HCT116 (cell line): Measurements from ENCODE around the gene TRAF3IP1. TPM values are rescaled to one million over a fixed set of nuclear protein-coding genes. Genes with fewer than 3 reads are reported as not detected.

ENCODE experiments used
- ATAC-seq: fragments of 200-7000 bp; cut with Tn5 transposase; 2 replicates; pipeline ENCODE4 v1.9.1; 2020; ENCODE audit warnings: mild to moderate bottlenecking, moderate library complexity
- BruUV-seq: library from RNA; stranded (reverse); fragments of 400-500 nt; replicated peaks from 2 replicates; lab custom pipeline; 2021; lab: Mats Ljungman, UMichigan
- CTCF ChIA-PET: fragments of 300-600 bp; sonication (Branson Sonifier 250); formaldehyde crosslinking; loops from one replicate; lab custom pipeline; 2021; ENCODE audit warnings: antibody characterized with exemption; lab: Charles Lee
- POLR2A ChIA-PET: fragments of 300-600, 350-600 bp; sonication (Branson Sonifier 250); formaldehyde crosslinking; loops from one replicate; lab custom pipeline; 2021; ENCODE audit warnings: antibody characterized with exemption; lab: Charles Lee
- RAD21 ChIA-PET, 2 experiments: fragments of 300-600 bp; sonication (Branson Sonifier 250); formaldehyde crosslinking; loops; one replicate each; lab custom pipeline; 2023; ENCODE audit warnings: low total read pairs in 2 of 2; ENCODE audit not compliant: uncharacterized antibody in 2 of 2, unreplicated experiment in 2 of 2, low non-redundant PET in 1 of 2; lab: Charles Lee
- DNase-seq: peaks from one replicate; pipeline ENCODE4 v3.0.0-alpha.2; 2010; ENCODE audit warnings: low read depth, low spot score
- H2AFZ ChIP-seq: fragments of 200-600 bp; shearing (Covaris generic), sonication (generic); 2 replicates; pipeline ENCODE4 v1.6.1; 2017; ENCODE audit warnings: low read depth, mixed run types, mixed read lengths, antibody characterized with exemption, low read length; ENCODE audit not compliant: poor library complexity, severe bottlenecking
- H3K27ac ChIP-seq: 2 replicates; pipeline ENCODE4 v1.5.1; 2012; ENCODE audit warnings: low read depth, low read length
- H3K27me3 ChIP-seq: fragments of 200-600 bp; sonication (generic); 2 replicates; pipeline ENCODE4 v1.6.1; 2016; ENCODE audit warnings: mixed run types, low read length, mixed read lengths; ENCODE audit not compliant: insufficient read depth
- H3K36me3 ChIP-seq, 2 experiments: fragments of 200-500 bp in 1 of 2; fragments of 200-600 bp in 1 of 2; sonication (Bioruptor generic) in 1 of 2; sonication (generic) in 1 of 2; 2 replicates each; pipeline versions ENCODE4 v1.5.1 to v1.6.1; 2014 to 2016; ENCODE audit warnings: low read length in 2 of 2, inconsistent platforms in 1 of 2, mixed read lengths in 1 of 2, mixed run types in 1 of 2; ENCODE audit not compliant: insufficient read depth in 2 of 2, control insufficient read depth in 1 of 2
- H3K4me1 ChIP-seq, 2 experiments: fragments of 200-600 bp in 1 of 2; sonication (generic) in 1 of 2; 2 replicates each; pipeline versions ENCODE4 v1.5.1 to v1.6.1; 2012 to 2017; ENCODE audit warnings: low read length in 2 of 2, inconsistent platforms in 1 of 2, mild to moderate bottlenecking in 1 of 2, mixed read lengths in 1 of 2, mixed run types in 1 of 2, moderate library complexity in 1 of 2; ENCODE audit not compliant: insufficient read depth in 2 of 2, control insufficient read depth in 1 of 2
- H3K4me2 ChIP-seq: fragments of 200-600 bp; sonication (generic); 2 replicates; pipeline ENCODE4 v1.6.1; 2017; ENCODE audit warnings: mixed run types, low read length, mixed read lengths
- H3K4me3 ChIP-seq, 2 experiments: fragments of 200-600 bp in 1 of 2; sonication (generic) in 1 of 2; replicated peaks in 1 of 2; 2 replicates each; pipeline ENCODE4 v1.5.1; 2011 to 2016; ENCODE audit warnings: low read length in 2 of 2, control low read depth in 1 of 2, low read depth in 1 of 2, mild to moderate bottlenecking in 1 of 2, mixed read lengths in 1 of 2, mixed run types in 1 of 2
- H3K79me2 ChIP-seq: fragments of 200-600 bp; sonication (generic); 2 replicates; pipeline ENCODE4 v1.6.1; 2017; ENCODE audit warnings: mild to moderate bottlenecking, mixed run types, low read length, moderate library complexity, mixed read lengths; ENCODE audit not compliant: insufficient read depth
- H3K9ac ChIP-seq: fragments of 200-600 bp; sonication (generic); 2 replicates; pipeline ENCODE4 v1.6.1; 2016; ENCODE audit warnings: low read length, mixed read lengths
- H3K9me2 ChIP-seq: fragments of 200-600 bp; sonication (generic), shearing (Covaris generic); 2 replicates; pipeline ENCODE4 v1.6.1; 2017; ENCODE audit warnings: mixed run types, mild to moderate bottlenecking, moderate library complexity; ENCODE audit not compliant: insufficient read depth
- H3K9me3 ChIP-seq, 2 experiments: fragments of 200-500 bp in 1 of 2; fragments of 200-600 bp in 1 of 2; sonication (Bioruptor generic) in 1 of 2; sonication (generic) in 1 of 2; 2 replicates each; pipeline ENCODE4 v1.6.1; 2014 to 2017; ENCODE audit warnings: low read length in 2 of 2, mixed read lengths in 2 of 2, inconsistent platforms in 1 of 2, low read depth in 1 of 2, mild to moderate bottlenecking in 1 of 2, mixed run types in 1 of 2, moderate library complexity in 1 of 2; ENCODE audit not compliant: control insufficient read depth in 1 of 2, insufficient read depth in 1 of 2
- H4K20me1 ChIP-seq: fragments of 200-600 bp; sonication (generic), shearing (Covaris generic); 2 replicates; pipeline ENCODE4 v1.6.1; 2017; ENCODE audit warnings: mixed run types, mild to moderate bottlenecking, moderate library complexity; ENCODE audit not compliant: insufficient read depth
- CBX3 ChIP-seq: IDR thresholded peaks from 2 replicates; pipeline ENCODE4 v1.6.1; 2012; ENCODE audit warnings: low read depth
- CEBPB ChIP-seq: IDR thresholded peaks from 2 replicates; pipeline ENCODE4 v1.6.1; 2012; ENCODE audit warnings: low read depth
- EGR1 ChIP-seq: IDR thresholded peaks from 2 replicates; pipeline ENCODE4 v1.6.1; 2012; ENCODE audit warnings: low read depth
- EZH2 ChIP-seq: fragments of 200-600 bp; sonication (generic); IDR thresholded peaks from 2 replicates; pipeline ENCODE4 v1.6.1; 2017; ENCODE audit warnings: antibody characterized with exemption, mixed run types
- EZH2phosphoT487 ChIP-seq: fragments of 200-600 bp; IDR thresholded peaks from 2 replicates; pipeline ENCODE4 v1.6.1; 2018; ENCODE audit warnings: antibody characterized with exemption, borderline replicate concordance
- MAX ChIP-seq: IDR thresholded peaks from 2 replicates; pipeline ENCODE4 v1.6.1; 2012
- POLR2A ChIP-seq: IDR thresholded peaks from 2 replicates; pipeline ENCODE4 v1.7.0; 2011; ENCODE audit warnings: borderline replicate concordance; ENCODE audit not compliant: insufficient read depth, insufficient read length; ENCODE audit errors: extremely low read depth
- POLR2AphosphoS5 ChIP-seq: IDR thresholded peaks from 2 replicates; pipeline ENCODE4 v1.6.1; 2011; ENCODE audit warnings: mild to moderate bottlenecking, low read depth, low read length, moderate library complexity
- SP1 ChIP-seq: IDR thresholded peaks from 2 replicates; pipeline ENCODE4 v1.6.1; 2012; ENCODE audit warnings: low read depth
- ZFX ChIP-seq: fragments of 450-650 bp; IDR thresholded peaks from 2 replicates; pipeline ENCODE4 v1.6.1; 2017
- intact Hi-C: fragments of 100-400 bp; cut with micrococcal nuclease; formaldehyde crosslinking; loops from 2 replicates; pipeline ENCODE4 v1.10.0; 2022
- total RNA-seq: library from RNA; stranded (reverse); gene quantifications from one replicate; pipeline ENCODE4 v1.2.1, GENCODE V29; 2021; ENCODE audit not compliant: unreplicated experiment

TRAF3IP1 gene
- total RNA-seq, 1 experiment from 2014 or later = 19.4 TPM

- Histone ChIP-seq H3K4me2 (peak overlapping the region; percentile 96), H2AFZ (no peak overlapping the region), H3K4me1 (peaks cover 21 to 41% of the 10 kb centered on the region in 2 experiments), H3K36me3 (no peaks in the 10 kb centered on the region), H3K27me3 (no peaks in the 10 kb centered on the region), H3K9me3 (no peaks in the 10 kb centered on the region), H3K4me3 (no peak overlapping the region), H3K9ac (peak overlapping the region; percentile 83), H3K9me2 (no peaks in the 10 kb centered on the region), H4K20me1 (no peaks in the 10 kb centered on the region), H3K27ac (0 out of 2 replicates have a peak overlapping the region, but pooled peaks have one; percentile 78), H3K79me2 (peaks cover 18% of the 10 kb centered on the region)
- BruUV-seq = no TSS peak
- RAD21 ChIA-PET = no interaction called here
- peak; percentile 19 for ATAC-seq
- CTCF ChIA-PET = interaction anchor here (1.9 kb wide), 1 partner anchor 27 kb away, joined by 5 read pairs; no protein-coding TSS in a partner anchor
- DNase-seq = peak; percentile 71
- TF ChIP-seq POLR2A (no peak), MAX (peak; percentile 43; the same call in 1 of the 2 replicates)
- intact Hi-C loops = no loop called here
- POLR2A ChIA-PET = no interaction called here
Measured at GRCh38 chr2:238290091-238290509, 30.2 kb upstream of the TRAF3IP1 start.

- ChIA-PET POLR2A (no interaction called here), RAD21 (no interaction called here), CTCF (interaction anchor here (1.9 kb wide), 1 partner anchor 28 kb away, joined by 5 read pairs; no protein-coding TSS in a partner anchor)
- Histone ChIP-seq H2AFZ (no peak overlapping the region), H3K4me1 (peaks cover 21 to 35% of the 10 kb centered on the region in 2 experiments), H3K4me3 (no peak overlapping the region), H3K79me2 (peaks cover 16% of the 10 kb centered on the region), H3K4me2 (peak overlapping the region; percentile 96; the same call in 1 of the 2 replicates), H3K27ac (no peak overlapping the region), H3K9me3 (no peaks in the 10 kb centered on the region), H3K9ac (no peak overlapping the region), H3K9me2 (no peaks in the 10 kb centered on the region), H4K20me1 (no peaks in the 10 kb centered on the region), H3K27me3 (no peaks in the 10 kb centered on the region), H3K36me3 (no peaks in the 10 kb centered on the region)
- no TSS peak for BruUV-seq
- ATAC-seq (no peak), DNase-seq (no peak)
- no peak for TF ChIP-seq POLR2A
- no peak for TF ChIP-seq POLR2AphosphoS5
- no peak for TF ChIP-seq ZFX
- TF ChIP-seq CBX3 = no peak
- no peak for TF ChIP-seq EZH2phosphoT487
- no peak for TF ChIP-seq EZH2
- TF ChIP-seq CEBPB = no peak
- no peak for TF ChIP-seq EGR1
- no peak for TF ChIP-seq MAX
- TF ChIP-seq SP1 = no peak
- intact Hi-C loops = no loop called here
Measured at GRCh38 chr2:238290715-238291549, 29.4 kb upstream of the TRAF3IP1 start.
